HCT116 (cell line): ENCODE results near the gene TSPAN33. TPM values are rescaled to one million over a fixed set of nuclear protein-coding genes. Genes with fewer than 3 reads are reported as not detected.

ENCODE experiments used
- ATAC-seq: fragments of 200-7000 bp; cut with Tn5 transposase; 2 replicates; pipeline ENCODE4 v1.9.1; 2020; ENCODE audit warnings: mild to moderate bottlenecking, moderate library complexity
- BruUV-seq: library from RNA; stranded (reverse); fragments of 400-500 nt; replicated peaks from 2 replicates; lab custom pipeline; 2021; lab: Mats Ljungman, UMichigan
- CTCF ChIA-PET: fragments of 300-600 bp; sonication (Branson Sonifier 250); formaldehyde crosslinking; loops from one replicate; lab custom pipeline; 2021; ENCODE audit warnings: antibody characterized with exemption; lab: Charles Lee
- POLR2A ChIA-PET: fragments of 300-600, 350-600 bp; sonication (Branson Sonifier 250); formaldehyde crosslinking; loops from one replicate; lab custom pipeline; 2021; ENCODE audit warnings: antibody characterized with exemption; lab: Charles Lee
- RAD21 ChIA-PET, 2 experiments: fragments of 300-600 bp; sonication (Branson Sonifier 250); formaldehyde crosslinking; loops; one replicate each; lab custom pipeline; 2023; ENCODE audit warnings: low total read pairs in 2 of 2; ENCODE audit not compliant: uncharacterized antibody in 2 of 2, unreplicated experiment in 2 of 2, low non-redundant PET in 1 of 2; lab: Charles Lee
- DNase-seq: peaks from one replicate; pipeline ENCODE4 v3.0.0-alpha.2; 2010; ENCODE audit warnings: low read depth, low spot score
- H2AFZ ChIP-seq: fragments of 200-600 bp; shearing (Covaris generic), sonication (generic); 2 replicates; pipeline ENCODE4 v1.6.1; 2017; ENCODE audit warnings: low read depth, mixed run types, mixed read lengths, antibody characterized with exemption, low read length; ENCODE audit not compliant: poor library complexity, severe bottlenecking
- H3K27ac ChIP-seq: 2 replicates; pipeline ENCODE4 v1.5.1; 2012; ENCODE audit warnings: low read depth, low read length
- H3K27me3 ChIP-seq: fragments of 200-600 bp; sonication (generic); 2 replicates; pipeline ENCODE4 v1.6.1; 2016; ENCODE audit warnings: mixed run types, low read length, mixed read lengths; ENCODE audit not compliant: insufficient read depth
- H3K36me3 ChIP-seq, 2 experiments: fragments of 200-500 bp in 1 of 2; fragments of 200-600 bp in 1 of 2; sonication (Bioruptor generic) in 1 of 2; sonication (generic) in 1 of 2; 2 replicates each; pipeline versions ENCODE4 v1.5.1 to v1.6.1; 2014 to 2016; ENCODE audit warnings: low read length in 2 of 2, inconsistent platforms in 1 of 2, mixed read lengths in 1 of 2, mixed run types in 1 of 2; ENCODE audit not compliant: insufficient read depth in 2 of 2, control insufficient read depth in 1 of 2
- H3K4me1 ChIP-seq, 2 experiments: fragments of 200-600 bp in 1 of 2; sonication (generic) in 1 of 2; 2 replicates each; pipeline versions ENCODE4 v1.5.1 to v1.6.1; 2012 to 2017; ENCODE audit warnings: low read length in 2 of 2, inconsistent platforms in 1 of 2, mild to moderate bottlenecking in 1 of 2, mixed read lengths in 1 of 2, mixed run types in 1 of 2, moderate library complexity in 1 of 2; ENCODE audit not compliant: insufficient read depth in 2 of 2, control insufficient read depth in 1 of 2
- H3K4me2 ChIP-seq: fragments of 200-600 bp; sonication (generic); 2 replicates; pipeline ENCODE4 v1.6.1; 2017; ENCODE audit warnings: mixed run types, low read length, mixed read lengths
- H3K4me3 ChIP-seq, 2 experiments: fragments of 200-600 bp in 1 of 2; sonication (generic) in 1 of 2; replicated peaks in 1 of 2; 2 replicates each; pipeline ENCODE4 v1.5.1; 2011 to 2016; ENCODE audit warnings: low read length in 2 of 2, control low read depth in 1 of 2, low read depth in 1 of 2, mild to moderate bottlenecking in 1 of 2, mixed read lengths in 1 of 2, mixed run types in 1 of 2
- H3K79me2 ChIP-seq: fragments of 200-600 bp; sonication (generic); 2 replicates; pipeline ENCODE4 v1.6.1; 2017; ENCODE audit warnings: mild to moderate bottlenecking, mixed run types, low read length, moderate library complexity, mixed read lengths; ENCODE audit not compliant: insufficient read depth
- H3K9ac ChIP-seq: fragments of 200-600 bp; sonication (generic); 2 replicates; pipeline ENCODE4 v1.6.1; 2016; ENCODE audit warnings: low read length, mixed read lengths
- H3K9me2 ChIP-seq: fragments of 200-600 bp; sonication (generic), shearing (Covaris generic); 2 replicates; pipeline ENCODE4 v1.6.1; 2017; ENCODE audit warnings: mixed run types, mild to moderate bottlenecking, moderate library complexity; ENCODE audit not compliant: insufficient read depth
- H3K9me3 ChIP-seq, 2 experiments: fragments of 200-500 bp in 1 of 2; fragments of 200-600 bp in 1 of 2; sonication (Bioruptor generic) in 1 of 2; sonication (generic) in 1 of 2; 2 replicates each; pipeline ENCODE4 v1.6.1; 2014 to 2017; ENCODE audit warnings: low read length in 2 of 2, mixed read lengths in 2 of 2, inconsistent platforms in 1 of 2, low read depth in 1 of 2, mild to moderate bottlenecking in 1 of 2, mixed run types in 1 of 2, moderate library complexity in 1 of 2; ENCODE audit not compliant: control insufficient read depth in 1 of 2, insufficient read depth in 1 of 2
- H4K20me1 ChIP-seq: fragments of 200-600 bp; sonication (generic), shearing (Covaris generic); 2 replicates; pipeline ENCODE4 v1.6.1; 2017; ENCODE audit warnings: mixed run types, mild to moderate bottlenecking, moderate library complexity; ENCODE audit not compliant: insufficient read depth
- CEBPB ChIP-seq: IDR thresholded peaks from 2 replicates; pipeline ENCODE4 v1.6.1; 2012; ENCODE audit warnings: low read depth
- EGR1 ChIP-seq: IDR thresholded peaks from 2 replicates; pipeline ENCODE4 v1.6.1; 2012; ENCODE audit warnings: low read depth
- ELF1 ChIP-seq: IDR thresholded peaks from 2 replicates; pipeline ENCODE4 v1.6.1; 2012; ENCODE audit warnings: low read depth, borderline replicate concordance
- RAD21 ChIP-seq: IDR thresholded peaks from 2 replicates; pipeline ENCODE4 v1.6.1; 2012; ENCODE audit warnings: low read depth, mild to moderate bottlenecking
- TCF7L2 ChIP-seq: IDR thresholded peaks from 2 replicates; pipeline ENCODE4 v1.7.0; 2011; ENCODE audit warnings: borderline replicate concordance, inconsistent platforms; ENCODE audit not compliant: insufficient read depth, insufficient read length; ENCODE audit errors: extremely low read depth
- ZFX ChIP-seq: fragments of 450-650 bp; IDR thresholded peaks from 2 replicates; pipeline ENCODE4 v1.6.1; 2017
- ZNF274 ChIP-seq: fragments of 200-500 bp; sonication (Bioruptor generic); IDR thresholded peaks from 2 replicates; pipeline ENCODE4 v1.6.1; 2014; ENCODE audit warnings: mild to moderate bottlenecking, low read depth, low read length, inconsistent platforms
- intact Hi-C: fragments of 100-400 bp; cut with micrococcal nuclease; formaldehyde crosslinking; loops from 2 replicates; pipeline ENCODE4 v1.10.0; 2022
- total RNA-seq: library from RNA; stranded (reverse); gene quantifications from one replicate; pipeline ENCODE4 v1.2.1, GENCODE V29; 2021; ENCODE audit not compliant: unreplicated experiment
- TF ChIP-seq, protein P1 (sequence below): IDR thresholded peaks from 2 replicates; pipeline ENCODE4 v1.6.1; 2012

The TSPAN33 gene
- total RNA-seq, 1 experiment from 2014 or later: 22.2 TPM

GRCh38 chr7:129101746-129102145 lies 42.8 kb upstream of the TSPAN33 start:
- H3K9ac ChIP-seq: no peak overlapping the region
- intact Hi-C loops: no loop called here
- no peak overlapping the region for H3K4me3 ChIP-seq
- no peaks in the 10 kb centered on the region for H3K27me3 ChIP-seq
- no peak overlapping the region for H3K4me2 ChIP-seq
- POLR2A ChIA-PET: no interaction called here
- no peaks in the 10 kb centered on the region for H3K36me3 ChIP-seq
- TF ChIP-seq RAD21: no peak
- no peak for TF ChIP-seq CEBPB
- TF ChIP-seq, all 23 proteins: peak for 0
- RAD21 ChIA-PET: no interaction called here
- Histone ChIP-seq H4K20me1 (no peaks in the 10 kb centered on the region), H2AFZ (no peak overlapping the region), H3K4me1 (no peaks in the 10 kb centered on the region), H3K27ac (no peak overlapping the region), H3K9me2 (no peaks in the 10 kb centered on the region), H3K79me2 (no peaks in the 10 kb centered on the region), H3K9me3 (no peaks in the 10 kb centered on the region)
- ATAC-seq (no peak), DNase-seq (no peak)
- no TSS peak for BruUV-seq
- CTCF ChIA-PET: interaction anchor here (1.0 to 3.0 kb wide), 2 partner anchors 10 to 62 kb away, joined by 4 to 9 read pairs; no protein-coding TSS in a partner anchor

DNA sequence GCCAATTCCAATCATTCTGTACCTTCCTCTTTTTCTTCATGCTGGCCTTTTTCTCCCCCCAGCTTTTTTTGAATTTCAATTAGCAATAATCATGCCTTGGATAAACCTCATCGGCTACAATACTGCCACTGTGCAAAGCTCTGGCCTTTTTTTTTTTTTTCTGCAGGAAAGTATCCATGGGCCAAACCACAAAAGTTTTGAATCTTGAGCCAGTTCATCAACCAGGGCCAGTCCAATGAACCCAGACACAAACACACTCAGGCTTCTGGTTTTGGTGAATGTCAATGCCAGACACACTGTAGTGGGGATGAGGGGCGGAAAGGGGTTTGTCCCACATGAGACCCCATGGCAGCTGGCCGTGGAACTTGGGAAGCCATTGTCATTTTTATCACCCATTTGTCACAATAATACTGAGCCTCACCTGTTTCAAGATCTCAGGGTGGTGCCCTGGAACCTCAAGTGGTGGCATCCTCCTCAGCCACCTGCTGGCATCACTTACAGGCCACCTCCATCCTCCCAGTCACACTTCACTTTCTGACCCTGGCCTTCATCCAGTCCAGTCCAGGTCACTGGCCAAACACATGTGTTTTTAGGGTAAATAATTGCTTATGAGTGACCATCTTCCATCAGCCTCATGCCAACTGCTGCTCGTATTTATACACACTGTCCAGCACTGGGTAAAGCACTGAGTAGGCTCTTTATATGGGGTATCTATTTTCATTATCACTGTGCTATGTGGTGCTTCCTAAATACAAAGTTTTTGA lies 40.8 kb upstream of the TSPAN33 start:
- POLR2A ChIA-PET: interaction anchor here (0.7 kb wide), 1 partner anchor 978 kb away, joined by 3 read pairs; no protein-coding TSS in a partner anchor
- H2AFZ ChIP-seq: no peak overlapping the region
- H3K4me3 ChIP-seq: no peak overlapping the region
- no peak overlapping the region for H3K9ac ChIP-seq
- intact Hi-C loops: no loop called here
- no peaks in the 10 kb centered on the region for H3K79me2 ChIP-seq
- no peak overlapping the region for H3K27ac ChIP-seq
- no peaks in the 10 kb centered on the region for H3K27me3 ChIP-seq
- no peaks in the 10 kb centered on the region for H3K9me3 ChIP-seq
- TF ChIP-seq TCF7L2 (no peak), ZNF274 (no peak), EGR1 (no peak), ELF1 (no peak), ZFX (no peak)
- TF ChIP-seq, protein P1, sequence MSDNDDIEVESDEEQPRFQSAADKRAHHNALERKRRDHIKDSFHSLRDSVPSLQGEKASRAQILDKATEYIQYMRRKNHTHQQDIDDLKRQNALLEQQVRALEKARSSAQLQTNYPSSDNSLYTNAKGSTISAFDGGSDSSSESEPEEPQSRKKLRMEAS: no peak
- no peaks in the 10 kb centered on the region for H3K9me2 ChIP-seq
- DNase-seq: no peak
- RAD21 ChIA-PET: no interaction called here
- CTCF ChIA-PET: interaction anchor here (3.0 kb wide), 1 partner anchor 12 kb away, joined by 9 read pairs; no protein-coding TSS in a partner anchor
- H3K4me1 ChIP-seq: no peaks in the 10 kb centered on the region
- ATAC-seq: no peak
- H3K4me2 ChIP-seq: no peak overlapping the region
- no peaks in the 10 kb centered on the region for H3K36me3 ChIP-seq
- no peaks in the 10 kb centered on the region for H4K20me1 ChIP-seq
- no TSS peak for BruUV-seq
